Suprapubic skin (tissue), 4 donors: ENCODE measurements around the gene SKAP1. TPM values are rescaled to one million over a fixed set of nuclear protein-coding genes. Genes with fewer than 3 reads are reported as not detected.

Experiments
- DNase-seq, 2 donors: peaks; one replicate each; pipeline ENCODE4 v3.0.0-alpha.2; 2019; ENCODE audit warnings: low spot score in 2 of 2
- H3K27ac ChIP-seq: fragments of 200-600 bp; sonication (generic); one replicate; pipeline ENCODE4 v1.5.1; 2019
- H3K27me3 ChIP-seq: fragments of 200-600 bp; sonication (generic); one replicate; pipeline ENCODE4 v1.5.1; 2019
- H3K36me3 ChIP-seq: fragments of 200-600 bp; sonication (generic); one replicate; pipeline ENCODE4 v1.5.1; 2019
- H3K4me1 ChIP-seq: fragments of 200-600 bp; sonication (generic); one replicate; pipeline ENCODE4 v1.5.1; 2019
- H3K4me3 ChIP-seq: fragments of 200-600 bp; sonication (generic); one replicate; pipeline ENCODE4 v1.5.1; 2019; ENCODE audit warnings: mild to moderate bottlenecking
- H3K9me3 ChIP-seq: fragments of 200-600 bp; sonication (generic); one replicate; pipeline ENCODE4 v1.5.1; 2019
- EP300 ChIP-seq: sonication (generic); formaldehyde crosslinking; IDR thresholded peaks from one replicate; pipeline ENCODE4 v1.6.1; 2017; ENCODE audit warnings: antibody characterized with exemption
- POLR2A ChIP-seq, 2 donors: fragments of 450-650 bp; IDR thresholded peaks; one replicate each; pipeline ENCODE4 v1.6.1; 2017; ENCODE audit warnings: antibody characterized with exemption in 2 of 2, mild to moderate bottlenecking in 2 of 2, moderate library complexity in 2 of 2
- POLR2AphosphoS5 ChIP-seq, 3 donors: sonication (generic); formaldehyde crosslinking; IDR thresholded peaks; one replicate each; pipeline ENCODE4 v1.6.1; 2017; ENCODE audit warnings: antibody characterized with exemption in 3 of 3
- WGBS: methylation state at CpG from one replicate; pipeline ENCODE4 v1.1.5; 2018; 5-methylcytosine and 5-hydroxymethylcytosine counted together
- total RNA-seq, 4 donors: library from RNA; depleted of rRNA; stranded (reverse); fragments of >200 nt; gene quantifications; one replicate each; pipeline ENCODE4 v1.1.0, GENCODE V29; 2016
- TF ChIP-seq, protein P1 (sequence below), 2 donors: fragments of 200-600 bp in 1 of 2; fragments of 450-650 bp in 1 of 2; sonication (generic) in 1 of 2; IDR thresholded peaks; one replicate each; pipeline ENCODE4 v1.5.1; 2016 to 2019; ENCODE audit warnings: antibody characterized with exemption in 2 of 2, mild to moderate bottlenecking in 1 of 2, moderate library complexity in 1 of 2

SKAP1 gene
- total RNA-seq, 4 donors from 2014 or later = 1.0 to 1.5 TPM; not detected in 2

DNA sequence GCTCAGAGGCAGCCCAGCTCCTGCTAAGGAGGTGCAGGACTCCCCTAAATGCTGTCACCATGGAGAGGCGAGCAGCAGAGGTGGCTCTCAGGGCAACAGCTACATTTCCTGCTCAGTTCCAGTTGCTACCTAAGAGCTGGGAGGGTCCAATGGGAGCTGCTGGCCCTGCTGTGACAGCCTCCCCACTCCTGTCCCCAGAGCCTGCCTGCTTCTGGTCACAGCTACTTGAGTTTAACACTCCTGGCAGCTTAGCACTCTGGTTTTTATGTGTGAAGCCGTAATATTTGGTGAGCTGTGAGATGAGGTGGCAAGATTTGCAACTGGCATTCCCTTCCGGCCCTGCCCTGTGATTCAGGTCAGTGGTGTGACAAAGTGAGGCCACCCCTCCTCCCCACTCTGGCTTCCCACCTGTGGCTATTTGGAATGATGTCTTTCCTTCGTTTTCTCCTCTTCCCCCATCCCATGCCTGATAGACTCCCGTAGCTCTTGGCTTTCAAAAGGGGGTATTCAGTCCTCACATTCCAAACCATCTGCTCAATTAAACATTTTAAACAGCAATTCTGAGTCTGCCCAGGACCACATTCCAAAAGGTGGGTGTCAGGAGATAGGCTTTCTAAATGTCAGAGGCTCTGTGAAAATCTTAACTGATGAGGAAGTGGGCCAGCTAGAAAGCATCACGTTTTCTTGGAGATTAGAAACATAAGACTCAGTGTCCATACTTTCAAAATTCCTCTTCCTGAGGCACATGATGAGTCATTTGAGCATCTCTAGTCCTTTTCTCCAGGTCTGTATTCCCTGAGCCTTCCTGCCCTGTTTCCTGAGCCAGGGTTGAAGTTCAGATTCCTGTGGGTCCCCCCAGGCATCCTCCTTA, 42.6 kb upstream of the SKAP1 start:
- 42% methylated on average over 6 of the region's 6 CpGs for WGBS
- no peak overlapping the region for H3K4me3 ChIP-seq
- TF ChIP-seq, protein P1, sequence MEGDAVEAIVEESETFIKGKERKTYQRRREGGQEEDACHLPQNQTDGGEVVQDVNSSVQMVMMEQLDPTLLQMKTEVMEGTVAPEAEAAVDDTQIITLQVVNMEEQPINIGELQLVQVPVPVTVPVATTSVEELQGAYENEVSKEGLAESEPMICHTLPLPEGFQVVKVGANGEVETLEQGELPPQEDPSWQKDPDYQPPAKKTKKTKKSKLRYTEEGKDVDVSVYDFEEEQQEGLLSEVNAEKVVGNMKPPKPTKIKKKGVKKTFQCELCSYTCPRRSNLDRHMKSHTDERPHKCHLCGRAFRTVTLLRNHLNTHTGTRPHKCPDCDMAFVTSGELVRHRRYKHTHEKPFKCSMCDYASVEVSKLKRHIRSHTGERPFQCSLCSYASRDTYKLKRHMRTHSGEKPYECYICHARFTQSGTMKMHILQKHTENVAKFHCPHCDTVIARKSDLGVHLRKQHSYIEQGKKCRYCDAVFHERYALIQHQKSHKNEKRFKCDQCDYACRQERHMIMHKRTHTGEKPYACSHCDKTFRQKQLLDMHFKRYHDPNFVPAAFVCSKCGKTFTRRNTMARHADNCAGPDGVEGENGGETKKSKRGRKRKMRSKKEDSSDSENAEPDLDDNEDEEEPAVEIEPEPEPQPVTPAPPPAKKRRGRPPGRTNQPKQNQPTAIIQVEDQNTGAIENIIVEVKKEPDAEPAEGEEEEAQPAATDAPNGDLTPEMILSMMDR (IDR thresholded peaks at IDR 0.05) = no peak
- TF ChIP-seq POLR2A (IDR thresholded peaks at IDR 0.05) (no peak), POLR2AphosphoS5 (IDR thresholded peaks at IDR 0.05) (no peak), EP300 (no peak)
- no peaks in the 10 kb centered on the region for H3K4me1 ChIP-seq
- H3K27me3 ChIP-seq = peaks cover 19% of the 10 kb centered on the region
- DNase-seq = no peak
- no peaks in the 10 kb centered on the region for H3K9me3 ChIP-seq
- no peaks in the 10 kb centered on the region for H3K36me3 ChIP-seq
- no peak overlapping the region for H3K27ac ChIP-seq

DNA sequence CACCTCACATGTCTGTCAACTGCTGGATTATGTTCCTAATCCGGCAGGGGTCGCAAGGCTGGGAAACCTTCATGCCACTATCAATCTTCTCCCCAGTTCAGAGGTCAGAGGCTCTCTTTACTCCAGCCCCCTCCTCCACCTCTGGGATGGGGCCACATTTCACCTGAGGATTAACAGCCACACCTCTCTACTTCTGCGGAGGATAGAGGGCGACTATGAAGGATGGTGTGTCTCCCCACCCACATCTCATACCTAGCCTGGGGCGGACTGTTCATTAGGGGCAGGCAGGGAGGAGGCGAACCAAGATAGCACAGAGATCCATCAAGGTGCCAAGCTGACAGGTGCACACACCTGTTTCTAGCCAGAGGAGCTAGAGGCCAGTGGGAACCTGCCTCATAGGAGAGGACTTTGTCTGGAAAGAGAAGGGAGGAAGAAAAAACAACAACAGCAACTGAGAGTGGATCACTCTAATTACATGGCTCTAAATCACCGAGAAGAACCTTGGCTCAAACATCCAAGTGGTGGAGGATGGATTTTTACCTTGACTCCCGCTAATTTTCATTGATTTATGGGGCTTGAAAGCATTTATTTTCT, 41.9 kb upstream of the SKAP1 start:
- no peak for DNase-seq
- H3K27me3 ChIP-seq = peaks cover 13% of the 10 kb centered on the region
- H3K9me3 ChIP-seq = no peaks in the 10 kb centered on the region
- no peak overlapping the region for H3K27ac ChIP-seq
- no peaks in the 10 kb centered on the region for H3K36me3 ChIP-seq
- 54% methylated on average over 8 of the region's 8 CpGs for WGBS
- no peaks in the 10 kb centered on the region for H3K4me1 ChIP-seq
- TF ChIP-seq EP300 (no peak), POLR2A (IDR thresholded peaks at IDR 0.05) (no peak)
- TF ChIP-seq, protein P1 (IDR thresholded peaks at IDR 0.05) = no peak
- H3K4me3 ChIP-seq = no peak overlapping the region

GRCh38 chr17:48470388-48471034, 40.5 kb upstream of the SKAP1 start:
- 20% methylated on average over 6 of the region's 6 CpGs for WGBS
- TF ChIP-seq EP300 (no peak), POLR2AphosphoS5 (IDR thresholded peaks at IDR 0.05) (no peak), POLR2A (IDR thresholded peaks at IDR 0.05) (no peak)
- TF ChIP-seq, protein P1 (IDR thresholded peaks at IDR 0.05) = no peak
- Histone ChIP-seq H3K27ac (no peak overlapping the region), H3K36me3 (no peaks in the 10 kb centered on the region), H3K27me3 (peaks cover 19% of the 10 kb centered on the region), H3K4me3 (no peak overlapping the region), H3K9me3 (no peaks in the 10 kb centered on the region), H3K4me1 (no peaks in the 10 kb centered on the region)
- no peak for DNase-seq

DNA sequence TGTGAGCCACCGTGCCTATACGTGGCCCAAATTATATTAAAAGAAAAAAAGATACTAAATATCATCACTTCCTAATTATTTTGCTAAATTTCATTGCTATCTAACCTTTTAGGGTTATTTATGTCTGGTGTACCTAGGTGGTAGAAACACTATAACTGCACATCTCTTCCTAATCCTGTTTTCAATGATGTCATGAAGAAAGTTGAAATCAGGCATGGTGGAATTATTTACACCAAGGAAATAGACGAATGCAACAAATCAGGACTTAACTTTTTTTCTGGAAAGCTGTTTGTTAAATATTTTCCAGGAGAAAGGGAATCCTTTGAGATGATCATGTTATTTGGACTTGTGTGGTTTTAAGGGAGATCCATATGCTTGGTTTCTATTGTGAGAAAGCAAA, 39.2 kb upstream of the SKAP1 start:
- DNase-seq = no peak
- Histone ChIP-seq H3K4me3 (no peak overlapping the region), H3K36me3 (no peaks in the 10 kb centered on the region), H3K9me3 (no peaks in the 10 kb centered on the region), H3K4me1 (no peaks in the 10 kb centered on the region), H3K27me3 (peaks cover 21% of the 10 kb centered on the region), H3K27ac (no peak overlapping the region)
- 85% methylated on average over 3 of the region's 3 CpGs for WGBS
- no peak for TF ChIP-seq EP300
- no peak for TF ChIP-seq POLR2AphosphoS5 (IDR thresholded peaks at IDR 0.05)

DNA sequence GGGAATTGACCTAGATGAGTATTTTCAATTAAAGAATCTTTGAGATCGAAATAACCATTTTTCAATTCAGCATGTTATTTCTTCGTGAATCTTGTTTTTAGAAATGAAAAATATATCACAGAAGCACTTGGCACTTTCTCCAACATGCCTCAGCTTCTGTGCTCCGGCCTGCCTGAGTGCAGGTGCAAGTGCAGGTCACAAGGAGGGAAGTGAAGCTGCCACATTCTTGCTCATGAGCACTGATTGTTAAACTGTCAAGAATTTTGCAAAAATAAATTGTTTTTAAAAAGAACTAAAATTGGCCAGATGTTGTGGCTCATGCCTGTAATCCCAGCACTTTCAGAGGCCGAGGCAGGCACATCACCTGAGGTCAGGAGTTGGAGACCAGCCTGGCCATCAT, 38.3 kb upstream of the SKAP1 start:
- no peaks in the 10 kb centered on the region for H3K4me1 ChIP-seq
- no peak for DNase-seq
- WGBS = 91% methylated on average over 4 of the region's 4 CpGs
- no peak for TF ChIP-seq POLR2AphosphoS5 (IDR thresholded peaks at IDR 0.05)
- no peak for TF ChIP-seq POLR2A (IDR thresholded peaks at IDR 0.05)
- no peak for TF ChIP-seq EP300
- no peaks in the 10 kb centered on the region for H3K36me3 ChIP-seq
- no peak overlapping the region for H3K27ac ChIP-seq
- H3K27me3 ChIP-seq = peaks cover 20% of the 10 kb centered on the region
- H3K9me3 ChIP-seq = no peaks in the 10 kb centered on the region
- no peak overlapping the region for H3K4me3 ChIP-seq

GRCh38 chr17:48465884-48466283, 35.9 kb upstream of the SKAP1 start:
- H3K9me3 ChIP-seq = no peaks in the 10 kb centered on the region
- no peaks in the 10 kb centered on the region for H3K4me1 ChIP-seq
- H3K4me3 ChIP-seq = no peak overlapping the region
- H3K27ac ChIP-seq = no peak overlapping the region
- TF ChIP-seq EP300 (no peak), POLR2A (IDR thresholded peaks at IDR 0.05) (no peak), POLR2AphosphoS5 (IDR thresholded peaks at IDR 0.05) (no peak)
- TF ChIP-seq, protein P1 (IDR thresholded peaks at IDR 0.05) = no peak
- DNase-seq = no peak
- no peaks in the 10 kb centered on the region for H3K36me3 ChIP-seq
- 93% methylated on average over 2 of the region's 2 CpGs for whole genome bisulfite sequencing
- H3K27me3 ChIP-seq = peaks cover 26% of the 10 kb centered on the region
